Rectal smooth muscle tissue (tissue), 1 donor: Measurements from ENCODE around the gene TAF9.

ENCODE experiments used
- H3K27ac ChIP-seq: one replicate; pipeline ENCODE4 v1.7.0; 2013; ENCODE audit warnings: low read depth, low read length, inconsistent platforms
- H3K27me3 ChIP-seq: one replicate; pipeline ENCODE4 v1.7.0; 2013; ENCODE audit warnings: low read length; ENCODE audit not compliant: control insufficient read depth, insufficient read depth
- H3K36me3 ChIP-seq: one replicate; pipeline ENCODE4 v1.7.0; 2013; ENCODE audit warnings: low read length; ENCODE audit not compliant: control insufficient read depth, insufficient read depth
- H3K4me1 ChIP-seq: one replicate; pipeline ENCODE4 v1.7.0; 2013; ENCODE audit warnings: low read length; ENCODE audit not compliant: control insufficient read depth, insufficient read depth
- H3K4me3 ChIP-seq: one replicate; pipeline ENCODE4 v1.7.0; 2013; ENCODE audit warnings: low read length
- H3K9ac ChIP-seq: one replicate; pipeline ENCODE4 v1.7.0; 2013; ENCODE audit warnings: low read length

Gene TAF9

GRCh38 chr5:69331528-69332445 lies 37.5 kb downstream of the TAF9 start:
- Histone ChIP-seq H3K36me3 (no peaks in the 10 kb centered on the region), H3K4me3 (peak overlapping the region; percentile 92), H3K27ac (peak overlapping the region; percentile 44), H3K27me3 (no peaks in the 10 kb centered on the region), H3K4me1 (peaks cover 3% of the 10 kb centered on the region), H3K9ac (peak overlapping the region; percentile 78)

- H3K36me3 ChIP-seq = no peaks in the 10 kb centered on the region
- no peak overlapping the region for H3K4me3 ChIP-seq
- no peak overlapping the region for H3K27ac ChIP-seq
- H3K27me3 ChIP-seq = no peaks in the 10 kb centered on the region
- peaks cover 3% of the 10 kb centered on the region for H3K4me1 ChIP-seq
- H3K9ac ChIP-seq = no peak overlapping the region
These were observed 39.3 kb downstream of the TAF9 start for GRCh38 chr5:69329905-69330489.

- H3K36me3 ChIP-seq = no peaks in the 10 kb centered on the region
- no peaks in the 10 kb centered on the region for H3K27me3 ChIP-seq
- H3K4me3 ChIP-seq = no peak overlapping the region
- no peak overlapping the region for H3K27ac ChIP-seq
- H3K9ac ChIP-seq = no peak overlapping the region
- H3K4me1 ChIP-seq = no peaks in the 10 kb centered on the region
These were observed 43.0 kb downstream of the TAF9 start for GRCh38 chr5:69326365-69326764.

GRCh38 chr5:69317391-69317790 lies 51.9 kb downstream of the TAF9 start:
- Histone ChIP-seq H3K27ac (no peak overlapping the region), H3K4me3 (no peak overlapping the region), H3K4me1 (no peaks in the 10 kb centered on the region), H3K9ac (no peak overlapping the region), H3K36me3 (peaks cover 7% of the 10 kb centered on the region), H3K27me3 (no peaks in the 10 kb centered on the region)

GRCh38 chr5:69315972-69316371 lies 53.3 kb downstream of the TAF9 start:
- peaks cover 7% of the 10 kb centered on the region for H3K36me3 ChIP-seq
- H3K4me3 ChIP-seq = no peak overlapping the region

More at GRCh38 chr5:69315972-69316371, 53.3 kb downstream of the TAF9 start:
- Histone ChIP-seq H3K9ac (no peak overlapping the region), H3K27ac (no peak overlapping the region), H3K27me3 (no peaks in the 10 kb centered on the region), H3K4me1 (no peaks in the 10 kb centered on the region)
